ENCODE measurements around the gene TNIP3.

The TNIP3 gene

DNA sequence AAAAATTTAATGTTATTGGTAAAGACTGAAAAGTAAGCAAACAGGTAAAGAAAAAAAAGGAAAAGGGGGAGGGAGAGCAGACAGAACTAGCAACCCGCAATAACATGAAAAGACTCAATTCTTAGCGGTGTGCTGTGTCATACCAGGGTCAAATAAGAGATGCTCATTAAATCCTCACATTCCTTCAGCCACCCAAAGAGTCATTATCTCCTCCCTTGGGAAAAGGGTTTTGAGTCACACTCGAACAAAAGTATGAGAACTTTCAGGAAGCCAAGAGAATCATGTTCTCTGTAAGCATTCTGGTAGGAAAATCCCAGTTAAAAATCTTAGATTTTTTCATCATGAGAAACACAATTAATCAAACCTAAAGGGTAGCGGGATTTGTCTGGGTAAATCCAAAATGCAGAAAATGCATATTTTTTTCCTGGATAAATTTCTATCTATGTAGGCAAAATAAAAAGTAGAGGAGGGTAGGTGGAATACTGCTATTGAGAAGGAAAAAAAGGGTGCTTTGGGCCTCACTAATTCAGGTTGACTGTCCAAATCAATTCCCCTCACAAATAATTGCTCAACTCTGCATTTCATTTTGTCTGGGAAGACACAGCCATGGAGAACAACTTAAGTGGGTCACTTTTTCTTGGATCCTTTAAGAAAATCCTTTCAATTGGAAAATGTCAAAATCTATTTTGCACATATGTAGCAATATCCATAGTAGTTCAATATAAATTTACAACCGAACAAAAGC lies 23.2 kb downstream of the TNIP3 start:
- H3K27me3 Mint-ChIP-seq: no peaks in the 10 kb centered on the region
- no peak overlapping the region for H3K27ac Mint-ChIP-seq
- H3K4me1 Mint-ChIP-seq (ENCODE audit: low read depth): no peaks in the 10 kb centered on the region
- no peak overlapping the region for H3K4me3 Mint-ChIP-seq
- peaks cover 9% of the 10 kb centered on the region for H3K36me3 Mint-ChIP-seq (ENCODE audit: low read depth)
- H3K9me3 Mint-ChIP-seq: no peaks in the 10 kb centered on the region
- intact Hi-C loops (cut with micrococcal nuclease): no loop called here

DNA sequence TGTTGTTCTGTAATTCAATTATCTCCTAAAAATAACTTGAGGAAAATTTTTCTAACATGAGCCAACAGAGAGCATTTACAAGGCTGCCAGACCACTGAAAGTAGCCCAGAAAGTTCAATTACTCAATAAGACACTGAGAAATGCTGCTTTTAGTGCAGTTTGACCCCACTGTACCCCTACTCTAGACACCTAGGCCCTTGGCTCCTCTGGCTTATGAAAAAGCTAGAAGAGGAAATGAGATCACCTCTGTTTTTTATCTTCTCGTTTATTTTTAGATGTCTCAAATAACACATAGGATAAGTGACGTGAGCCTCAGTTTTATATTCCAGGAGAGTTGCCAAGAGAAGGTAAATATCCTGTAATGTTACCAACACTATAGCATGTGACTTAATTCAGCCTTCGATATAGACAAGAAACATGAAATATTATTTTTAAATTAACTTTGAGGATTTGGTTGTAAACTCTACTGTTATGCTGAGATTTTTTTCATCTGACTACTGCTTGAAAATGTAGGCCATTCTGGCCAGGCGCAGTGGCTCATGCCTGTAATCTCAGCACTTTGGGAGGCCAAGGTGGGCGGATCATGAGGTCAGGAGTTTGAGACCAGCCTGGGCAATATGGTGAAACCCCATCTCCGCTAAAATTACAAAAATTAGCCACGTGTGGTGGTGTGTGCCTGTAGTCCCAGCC lies 24.4 kb downstream of the TNIP3 start:
- intact Hi-C loops (cut with micrococcal nuclease): no loop called here
- Mint-ChIP-seq H3K9me3 (no peaks in the 10 kb centered on the region), H3K27ac (no peak overlapping the region), H3K4me3 (no peak overlapping the region), H3K4me1 (ENCODE audit: low read depth) (peaks cover 3% of the 10 kb centered on the region), H3K27me3 (peaks cover 3% of the 10 kb centered on the region), H3K36me3 (ENCODE audit: low read depth) (peaks cover 12% of the 10 kb centered on the region)

DNA sequence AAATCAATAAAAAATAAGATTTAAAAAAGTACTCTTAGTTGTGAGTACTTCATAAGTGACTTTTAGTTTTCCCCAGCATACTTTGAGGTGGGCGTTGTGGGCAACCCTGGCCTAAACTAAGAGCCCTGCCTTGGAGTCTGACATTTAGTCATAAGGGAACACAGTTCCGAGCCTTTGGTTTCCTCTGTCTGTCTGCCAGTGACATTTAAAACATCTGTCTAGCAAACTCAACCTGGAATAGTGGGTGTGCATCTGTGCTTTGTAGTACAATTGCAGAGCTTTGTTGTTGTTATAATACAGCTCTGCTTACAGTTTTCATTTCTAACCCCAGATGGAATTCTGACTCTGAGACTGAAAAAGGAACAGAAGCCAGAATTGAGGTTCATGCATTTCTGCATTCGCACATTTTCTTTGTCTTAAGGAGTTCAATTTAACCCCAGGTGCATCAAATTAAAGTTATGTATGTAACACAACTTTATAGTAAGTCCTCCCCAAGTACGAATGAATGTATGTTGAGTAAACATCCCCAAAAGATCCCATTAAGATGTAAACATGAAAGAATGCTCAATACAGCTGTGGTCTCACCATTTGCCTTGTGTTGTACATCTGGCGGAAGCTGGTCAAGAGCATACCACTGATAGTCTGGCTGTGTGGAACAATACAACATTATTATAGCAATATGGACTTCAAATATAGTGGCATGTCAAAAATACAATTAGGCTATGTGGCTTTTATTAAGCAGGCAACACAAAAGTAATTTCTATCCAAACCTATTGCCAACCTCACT lies 25.9 kb downstream of the TNIP3 start:
- Mint-ChIP-seq H3K4me3 (no peak overlapping the region), H3K27ac (no peak overlapping the region), H3K4me1 (ENCODE audit: low read depth) (peaks cover 5% of the 10 kb centered on the region), H3K9me3 (no peaks in the 10 kb centered on the region), H3K27me3 (peaks cover 4% of the 10 kb centered on the region), H3K36me3 (ENCODE audit: low read depth) (peaks cover 14% of the 10 kb centered on the region)
- intact Hi-C loops (cut with micrococcal nuclease): no loop called here

DNA sequence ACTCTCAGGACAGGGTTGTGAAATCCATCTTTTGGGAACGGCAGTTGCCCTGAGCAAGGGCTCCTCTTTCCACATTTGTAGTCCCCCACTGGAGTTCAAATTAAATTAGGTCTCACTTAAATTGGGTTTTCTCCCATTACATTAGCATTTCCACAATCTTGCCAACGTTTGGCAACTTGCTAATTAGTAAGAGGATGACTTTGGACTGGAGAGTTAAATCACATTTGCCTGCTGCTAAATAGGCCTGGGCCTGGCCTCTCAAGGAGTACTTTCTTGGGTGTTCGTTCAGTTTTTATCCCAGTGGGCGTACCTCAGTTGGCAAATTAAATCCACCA lies 33.8 kb downstream of the TNIP3 start:
- H3K4me1 Mint-ChIP-seq (ENCODE audit: low read depth): peaks cover 5% of the 10 kb centered on the region
- no peaks in the 10 kb centered on the region for H3K9me3 Mint-ChIP-seq
- no peak overlapping the region for H3K27ac Mint-ChIP-seq
- intact Hi-C loops (cut with micrococcal nuclease): no loop called here
- H3K4me3 Mint-ChIP-seq: no peak overlapping the region
- H3K36me3 Mint-ChIP-seq (ENCODE audit: low read depth): peaks cover 6% of the 10 kb centered on the region
- H3K27me3 Mint-ChIP-seq: peaks cover 9% of the 10 kb centered on the region

DNA sequence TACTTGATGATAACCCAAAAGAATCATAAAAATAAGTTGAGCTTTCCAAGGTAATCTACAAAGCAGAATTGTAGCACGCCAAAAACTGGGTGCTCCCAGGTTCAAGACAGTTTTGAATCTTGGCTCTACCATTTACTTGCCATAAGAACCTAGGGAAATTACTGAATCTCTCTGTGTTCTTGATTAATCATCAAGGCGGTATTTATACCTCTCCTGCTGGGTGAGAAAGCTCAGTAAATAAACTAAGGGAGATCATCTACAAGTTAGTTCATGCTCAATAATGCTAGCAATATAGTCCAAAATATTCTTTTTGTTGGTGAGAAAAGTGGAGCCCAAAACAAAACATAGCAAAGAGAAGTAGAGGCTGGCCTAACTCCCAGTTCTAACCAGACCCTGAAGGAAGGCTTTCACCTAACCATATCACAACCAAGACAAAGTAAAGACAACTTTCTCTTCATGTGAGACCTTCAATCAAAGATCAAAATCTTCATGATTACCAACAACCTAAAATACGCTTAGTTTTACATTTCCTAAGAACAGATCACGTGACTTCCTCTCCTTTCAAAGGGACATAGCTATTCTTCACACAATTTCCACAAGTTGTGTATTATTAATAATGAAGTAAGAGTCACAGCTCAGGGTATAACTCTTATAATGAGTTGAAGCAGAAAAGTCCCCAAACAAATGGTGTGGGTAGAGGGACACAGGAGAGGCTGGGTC lies 34.4 kb downstream of the TNIP3 start:
- Mint-ChIP-seq H3K4me1 (ENCODE audit: low read depth) (peaks cover 3% of the 10 kb centered on the region), H3K27ac (no peak overlapping the region), H3K27me3 (peaks cover 7% of the 10 kb centered on the region), H3K4me3 (no peak overlapping the region), H3K36me3 (ENCODE audit: low read depth) (peaks cover 3% of the 10 kb centered on the region), H3K9me3 (no peaks in the 10 kb centered on the region)
- intact Hi-C loops (cut with micrococcal nuclease): no loop called here

DNA sequence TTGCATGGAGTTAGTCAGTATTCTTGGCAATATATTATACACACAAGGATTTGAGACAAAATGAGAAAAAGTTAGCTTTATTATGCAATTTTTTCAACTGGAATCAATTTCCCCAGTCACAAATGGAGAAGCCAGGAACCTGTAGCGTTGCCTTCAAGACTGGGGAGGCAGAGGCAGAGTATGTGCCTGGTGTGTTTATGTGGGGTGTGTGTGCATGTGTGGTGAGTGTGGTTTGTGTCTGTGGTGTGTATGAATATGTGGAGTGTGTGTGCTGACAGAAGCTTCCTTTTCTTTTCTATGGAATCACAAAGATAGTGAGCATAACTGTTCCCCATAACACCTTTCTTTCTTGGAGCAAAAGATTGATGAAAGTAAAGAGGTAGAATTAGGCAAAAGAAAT lies 37.0 kb downstream of the TNIP3 start:
- Mint-ChIP-seq H3K36me3 (ENCODE audit: low read depth) (no peaks in the 10 kb centered on the region), H3K27ac (no peak overlapping the region), H3K4me1 (ENCODE audit: low read depth) (no peaks in the 10 kb centered on the region), H3K27me3 (peaks cover 5% of the 10 kb centered on the region), H3K9me3 (no peaks in the 10 kb centered on the region), H3K4me3 (no peak overlapping the region)
- intact Hi-C loops (cut with micrococcal nuclease): no loop called here

DNA sequence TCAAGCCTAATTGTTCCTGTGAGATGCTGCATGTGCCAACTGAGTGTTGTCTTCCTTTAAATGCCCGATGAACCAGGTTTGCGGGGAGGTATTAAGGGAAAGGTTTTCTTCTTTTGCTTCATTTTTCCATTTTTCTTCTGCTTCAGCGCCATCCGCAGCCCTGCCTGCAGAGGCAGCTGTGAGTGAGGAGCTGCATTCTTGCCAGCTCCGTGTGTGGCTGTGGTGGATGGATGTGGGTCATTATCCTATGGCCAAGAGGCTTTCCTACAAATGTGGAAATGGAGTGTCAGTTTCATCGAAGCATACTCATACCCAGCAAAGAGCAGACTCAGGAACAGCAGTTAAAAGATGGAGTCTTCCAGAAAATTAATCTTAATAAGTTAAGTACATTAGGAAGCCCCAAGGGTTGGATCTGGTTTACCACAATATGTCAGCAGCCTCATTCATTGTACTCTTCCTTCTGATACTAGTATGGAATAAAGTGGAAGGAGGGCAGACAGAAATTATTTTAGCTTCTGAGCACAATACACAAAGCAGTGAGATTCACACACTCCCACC lies 37.6 kb downstream of the TNIP3 start:
- no peaks in the 10 kb centered on the region for H3K9me3 Mint-ChIP-seq
- peaks cover 5% of the 10 kb centered on the region for H3K27me3 Mint-ChIP-seq
- no peaks in the 10 kb centered on the region for H3K4me1 Mint-ChIP-seq (ENCODE audit: low read depth)
- no peaks in the 10 kb centered on the region for H3K36me3 Mint-ChIP-seq (ENCODE audit: low read depth)
- no peak overlapping the region for H3K27ac Mint-ChIP-seq
- no peak overlapping the region for H3K4me3 Mint-ChIP-seq
- intact Hi-C loops (cut with micrococcal nuclease): no loop called here

DNA sequence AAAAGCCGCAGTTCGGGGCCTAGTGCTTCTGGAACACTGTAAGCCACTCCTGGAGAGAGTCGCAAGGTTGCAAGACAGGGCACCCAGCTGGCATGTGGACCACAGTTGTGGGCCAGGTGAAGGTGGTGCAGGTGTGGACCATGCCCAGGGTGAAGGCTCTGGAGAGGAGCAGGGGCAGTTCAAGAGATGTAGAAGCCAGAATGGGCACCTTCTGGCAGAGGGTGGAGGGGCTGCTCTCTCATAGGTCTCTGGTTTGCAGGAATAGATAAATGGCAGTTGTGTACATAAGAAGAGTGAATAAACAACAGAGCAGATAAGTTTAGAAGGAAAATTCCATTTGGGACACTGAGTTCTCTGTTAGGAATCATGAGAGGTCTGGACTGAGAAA lies 38.6 kb downstream of the TNIP3 start:
- H3K36me3 Mint-ChIP-seq (ENCODE audit: low read depth): no peaks in the 10 kb centered on the region
- intact Hi-C loops (cut with micrococcal nuclease): no loop called here
- H3K4me1 Mint-ChIP-seq (ENCODE audit: low read depth): no peaks in the 10 kb centered on the region
- H3K9me3 Mint-ChIP-seq: no peaks in the 10 kb centered on the region
- peaks cover 5% of the 10 kb centered on the region for H3K27me3 Mint-ChIP-seq
- H3K4me3 Mint-ChIP-seq: no peak overlapping the region
- H3K27ac Mint-ChIP-seq: no peak overlapping the region

DNA sequence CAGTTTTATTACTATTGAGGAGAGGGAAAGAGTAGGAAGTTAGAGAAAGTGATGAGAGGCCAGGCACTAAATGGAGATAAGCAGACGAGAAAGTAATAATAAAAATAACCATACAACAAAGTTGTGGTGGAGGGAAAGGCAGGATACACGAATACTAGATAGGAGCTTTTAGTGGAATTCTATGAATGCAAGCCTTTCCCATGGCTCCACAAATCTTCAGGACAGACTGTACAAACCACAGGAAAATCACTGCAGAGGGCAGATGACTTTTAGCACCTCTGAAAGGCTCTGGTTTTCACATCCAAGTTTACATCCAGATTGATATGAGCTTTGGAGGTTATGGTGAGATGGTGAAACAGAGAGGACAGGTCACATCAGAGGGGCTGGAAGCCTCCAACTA lies 41.5 kb downstream of the TNIP3 start:
- intact Hi-C loops (cut with micrococcal nuclease): no loop called here
- no peak overlapping the region for H3K27ac Mint-ChIP-seq
- H3K27me3 Mint-ChIP-seq: peaks cover 7% of the 10 kb centered on the region
- no peak overlapping the region for H3K4me3 Mint-ChIP-seq
- no peaks in the 10 kb centered on the region for H3K4me1 Mint-ChIP-seq (ENCODE audit: low read depth)
- H3K36me3 Mint-ChIP-seq (ENCODE audit: low read depth): no peaks in the 10 kb centered on the region
- no peaks in the 10 kb centered on the region for H3K9me3 Mint-ChIP-seq

DNA sequence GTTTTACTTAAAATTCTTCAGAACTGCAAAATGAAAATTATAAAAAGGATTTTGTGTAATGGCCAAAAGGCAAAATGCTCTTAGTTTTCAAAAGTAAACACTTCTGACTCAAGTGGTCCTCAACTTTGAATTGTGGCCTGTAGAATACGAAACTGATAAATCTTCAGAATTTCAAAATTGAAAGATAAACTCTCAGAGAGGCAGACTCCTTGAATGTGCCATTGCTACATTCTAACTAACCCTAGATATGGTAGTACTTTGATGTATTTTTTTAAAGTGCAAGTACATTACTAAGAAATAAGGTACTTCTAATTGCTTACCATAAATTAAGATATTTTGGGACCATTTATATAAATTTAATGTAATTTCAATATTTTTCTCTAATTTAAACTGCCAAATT lies 44.4 kb downstream of the TNIP3 start:
- H3K4me3 Mint-ChIP-seq: no peak overlapping the region
- no peaks in the 10 kb centered on the region for H3K9me3 Mint-ChIP-seq
- intact Hi-C loops (cut with micrococcal nuclease): no loop called here
- H3K36me3 Mint-ChIP-seq (ENCODE audit: low read depth): no peaks in the 10 kb centered on the region
- H3K27me3 Mint-ChIP-seq: peaks cover 3% of the 10 kb centered on the region
- no peak overlapping the region for H3K27ac Mint-ChIP-seq
- no peaks in the 10 kb centered on the region for H3K4me1 Mint-ChIP-seq (ENCODE audit: low read depth)

DNA sequence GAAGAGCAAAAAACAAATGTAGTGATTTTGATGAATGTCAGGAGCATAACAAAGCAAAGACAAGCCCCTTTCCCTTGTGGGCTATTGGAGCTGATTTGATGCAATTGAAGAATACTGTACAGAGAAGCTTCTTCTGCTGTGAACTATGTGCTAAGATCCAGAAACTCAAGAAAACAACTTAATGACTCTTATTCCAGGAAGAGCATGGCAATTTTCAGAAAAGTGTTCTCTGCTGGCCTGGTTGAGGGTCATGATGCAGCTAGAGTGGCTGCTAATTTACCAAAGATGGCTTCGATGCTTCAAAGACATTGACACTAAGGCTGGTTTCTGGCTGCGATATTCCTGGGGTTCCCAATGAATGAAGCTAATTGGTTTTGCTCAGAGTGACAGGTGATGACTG lies 45.8 kb downstream of the TNIP3 start:
- Mint-ChIP-seq H3K4me1 (ENCODE audit: low read depth) (peaks cover 6% of the 10 kb centered on the region), H3K27ac (no peak overlapping the region), H3K36me3 (ENCODE audit: low read depth) (no peaks in the 10 kb centered on the region), H3K4me3 (no peak overlapping the region), H3K27me3 (peaks cover 6% of the 10 kb centered on the region), H3K9me3 (no peaks in the 10 kb centered on the region)
- intact Hi-C loops (cut with micrococcal nuclease): no loop called here

DNA sequence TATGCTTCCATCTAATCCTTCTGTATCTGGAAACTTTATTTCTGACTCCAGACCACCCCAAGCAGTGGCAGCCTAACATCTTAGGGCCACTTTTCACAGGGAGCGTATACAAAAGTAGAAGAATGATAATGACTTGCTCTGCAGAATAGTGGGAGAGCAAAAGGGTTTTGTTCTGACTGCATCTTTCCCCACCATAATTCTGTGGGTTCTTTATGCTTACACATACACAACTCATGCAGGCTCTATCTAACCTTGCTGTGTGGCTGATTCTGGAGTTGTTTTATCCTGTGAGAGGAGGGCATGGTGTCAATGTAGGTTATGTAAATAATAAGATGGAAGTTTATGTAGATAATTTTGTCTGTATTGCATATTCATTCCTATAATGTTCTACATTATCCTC lies 49.4 kb downstream of the TNIP3 start:
- no peaks in the 10 kb centered on the region for H3K9me3 Mint-ChIP-seq
- H3K4me1 Mint-ChIP-seq (ENCODE audit: low read depth): peaks cover 6% of the 10 kb centered on the region
- no peak overlapping the region for H3K4me3 Mint-ChIP-seq
- intact Hi-C loops (cut with micrococcal nuclease): no loop called here
- H3K27me3 Mint-ChIP-seq: peaks cover 13% of the 10 kb centered on the region
- H3K36me3 Mint-ChIP-seq (ENCODE audit: low read depth): no peaks in the 10 kb centered on the region
- no peak overlapping the region for H3K27ac Mint-ChIP-seq

DNA sequence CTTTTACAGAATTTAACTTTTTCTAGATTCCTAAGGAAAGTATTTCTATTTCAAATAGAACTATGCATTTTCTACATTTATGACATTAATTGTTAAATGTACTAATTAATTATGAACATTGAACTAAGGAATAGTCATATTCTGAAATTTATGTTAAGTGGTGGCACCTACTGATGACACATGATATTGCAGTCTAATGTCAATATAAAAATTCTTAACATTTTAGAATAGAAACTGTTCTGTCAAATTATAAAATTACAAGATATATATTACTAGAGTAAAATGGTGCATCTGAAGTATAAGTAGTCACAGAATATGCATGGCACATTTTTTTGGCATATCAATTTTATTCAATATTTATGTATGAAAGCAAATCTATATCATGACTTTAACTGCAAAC lies 51.6 kb downstream of the TNIP3 start:
- Mint-ChIP-seq H3K9me3 (no peaks in the 10 kb centered on the region), H3K4me1 (ENCODE audit: low read depth) (peaks cover 6% of the 10 kb centered on the region), H3K27me3 (peaks cover 17% of the 10 kb centered on the region), H3K4me3 (no peak overlapping the region), H3K27ac (no peak overlapping the region), H3K36me3 (ENCODE audit: low read depth) (no peaks in the 10 kb centered on the region)
- intact Hi-C loops (cut with micrococcal nuclease): no loop called here

DNA sequence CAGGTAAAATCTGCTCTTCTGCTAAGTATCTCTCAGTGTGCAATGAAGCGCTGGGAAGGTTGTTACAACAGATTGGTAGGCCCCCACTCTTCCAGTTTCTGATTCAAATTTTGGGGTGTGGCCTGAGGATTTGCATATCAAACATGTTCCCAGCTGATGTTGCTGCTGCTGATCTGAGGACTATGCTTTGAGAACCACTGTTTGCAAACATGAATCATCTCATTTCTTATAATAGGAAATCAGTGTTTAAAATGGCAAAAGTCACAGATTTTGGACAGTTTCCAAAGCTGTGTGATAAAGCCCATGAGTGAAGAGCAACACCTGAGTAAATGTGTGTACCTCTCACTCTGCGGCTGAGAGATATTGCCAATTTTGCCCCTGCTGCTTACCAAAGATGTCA lies 55.6 kb downstream of the TNIP3 start:
- Mint-ChIP-seq H3K4me1 (ENCODE audit: low read depth) (no peaks in the 10 kb centered on the region), H3K27ac (no peak overlapping the region), H3K36me3 (ENCODE audit: low read depth) (no peaks in the 10 kb centered on the region), H3K27me3 (peaks cover 33% of the 10 kb centered on the region), H3K4me3 (no peak overlapping the region), H3K9me3 (no peaks in the 10 kb centered on the region)
- intact Hi-C loops (cut with micrococcal nuclease): no loop called here

All from dendritic cell treated with granulocyte-macrophage colony-stimulating factor and Interleukin-4, amounts not matched to agents 40 ng/mL and 50 ng/mL, for 4 days (primary cell).